Effector CD4-positive, alpha-beta T cell (primary cell): ENCODE measurements around the gene HSP90AB1.

Experiments used
- DNase-seq: peaks from one replicate; pipeline ENCODE4 v3.0.0-alpha.2; 2020

The HSP90AB1 gene

GRCh38 chr6:44255871-44256774 lies 9.2 kb downstream of the HSP90AB1 start:
- DNase-seq: no peak

- no peak for DNase-seq
These were observed 9.8 kb downstream of the HSP90AB1 start for GRCh38 chr6:44256775-44257024.

- peak; percentile 55 for DNase-seq
These were observed 10.3 kb downstream of the HSP90AB1 start, which contains the start of gene SLC35B2 for GRCh38 chr6:44257025-44257752. Gene SLC35B2, minus strand, starts transcription at chr6:44257528. Its CDS starts 118 bp downstream, at chr6:44257410.

GRCh38 chr6:44257753-44258324 lies 10.9 kb downstream of the HSP90AB1 start:
- no peak for DNase-seq

GRCh38 chr6:44258325-44258863 lies 11.5 kb downstream of the HSP90AB1 start:
- no peak for DNase-seq

- no peak for DNase-seq
These were observed 12.0 kb downstream of the HSP90AB1 start for GRCh38 chr6:44258921-44259320.

- DNase-seq: no peak
These were observed 13.1 kb downstream of the HSP90AB1 start for GRCh38 chr6:44260011-44260410.

- DNase-seq: no peak
These were observed 13.8 kb downstream of the HSP90AB1 start for GRCh38 chr6:44260451-44261297.

- no peak for DNase-seq
These were observed 14.7 kb downstream of the HSP90AB1 start for GRCh38 chr6:44261581-44261980.

- no peak for DNase-seq
These were observed 15.8 kb downstream of the HSP90AB1 start for GRCh38 chr6:44262467-44263353.

GRCh38 chr6:44263354-44264100 lies 16.6 kb downstream of the HSP90AB1 start:
- peak; percentile 41 for DNase-seq

GRCh38 chr6:44264154-44265006 lies 17.5 kb downstream of the HSP90AB1 start:
- DNase-seq: peak; percentile 33

GRCh38 chr6:44265007-44265721 lies 18.3 kb downstream of the HSP90AB1 start, which contains the start of gene NFKBIE:
Gene NFKBIE, minus strand, starts transcription at chr6:44265551. Its CDS starts 205 bp downstream, at chr6:44265346.
- peak; percentile 95 for DNase-seq

GRCh38 chr6:44265722-44266233 lies 18.9 kb downstream of the HSP90AB1 start:
- no peak for DNase-seq

GRCh38 chr6:44266347-44266746 lies 19.4 kb downstream of the HSP90AB1 start:
- DNase-seq: no peak

- no peak for DNase-seq
These were observed 20.4 kb downstream of the HSP90AB1 start for GRCh38 chr6:44267252-44267651.

GRCh38 chr6:44268095-44268628 lies 21.3 kb downstream of the HSP90AB1 start:
- peak; percentile 56 for DNase-seq
